Measurements from ENCODE around the gene DNM3. TPM values are rescaled to one million over a fixed set of nuclear protein-coding genes. Genes with fewer than 3 reads are reported as not detected.

The DNM3 gene
- total and polyA plus RNA-seq, 12 donors: 7.2 to 78.6 (median 18.4) TPM

DNA sequence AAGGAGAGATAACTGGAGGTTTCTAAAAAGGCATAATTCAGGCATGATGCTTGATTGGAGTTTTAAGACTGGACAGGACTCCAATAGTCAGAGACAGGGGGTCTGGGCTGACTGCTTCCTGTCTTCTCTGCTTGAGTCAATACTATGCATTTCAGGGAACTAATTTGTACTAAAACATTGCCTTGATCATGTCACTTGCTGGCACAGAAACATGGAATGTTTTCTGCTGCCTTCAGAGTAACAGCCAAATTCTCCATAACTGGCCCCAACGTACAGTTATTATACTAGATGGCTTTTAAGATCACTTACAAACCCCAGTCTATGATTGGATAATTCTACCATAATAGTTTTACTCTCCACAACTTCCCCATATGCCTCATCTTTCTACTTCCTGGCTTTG lies 247.0 kb downstream of the DNM3 start:
- Histone ChIP-seq H3K4me1 (replicated peaks in 1 of 2) (no peaks in the 10 kb centered on the region), H3K9me3 (replicated peaks in 1 of 3) (no peaks in the 10 kb centered on the region), H3K36me3 (replicated peaks in 1 of 2) (no peaks in the 10 kb centered on the region), H3K4me3 (no peak overlapping the region), H3K27ac (no peak overlapping the region), H3K27me3 (no peaks in the 10 kb centered on the region)
- 72 to 82% (median 80%) methylated on average over 1 of the region's 1 CpG for WGBS, 4 donors
- no peak for DNase-seq
- intact Hi-C loops (cut with DNase I): no loop called here
- no peak for TF ChIP-seq CTCF (IDR thresholded peaks at IDR 0.05)

GRCh38 chr1:172089768-172090510 lies 248.6 kb downstream of the DNM3 start:
- WGBS, 4 donors: 69 to 87% (median 84%) methylated on average over 7 of the region's 7 CpGs
- Histone ChIP-seq H3K27me3 (no peaks in the 10 kb centered on the region), H3K27ac (no peak overlapping the region), H3K4me1 (replicated peaks in 1 of 2) (no peaks in the 10 kb centered on the region), H3K4me3 (no peak overlapping the region), H3K36me3 (replicated peaks in 1 of 2) (no peaks in the 10 kb centered on the region), H3K9me3 (replicated peaks in 1 of 3) (no peaks in the 10 kb centered on the region)
- TF ChIP-seq POLR2A (IDR thresholded peaks at IDR 0.05) (no peak), CTCF (IDR thresholded peaks at IDR 0.05) (peak in 5 of 6 experiments; percentile 6 to 55 (median 49))
- DNase-seq: peak in 6 of 7 donors; percentile 18 to 71 (median 36)
- intact Hi-C loops (cut with DNase I): no loop called here

DNA sequence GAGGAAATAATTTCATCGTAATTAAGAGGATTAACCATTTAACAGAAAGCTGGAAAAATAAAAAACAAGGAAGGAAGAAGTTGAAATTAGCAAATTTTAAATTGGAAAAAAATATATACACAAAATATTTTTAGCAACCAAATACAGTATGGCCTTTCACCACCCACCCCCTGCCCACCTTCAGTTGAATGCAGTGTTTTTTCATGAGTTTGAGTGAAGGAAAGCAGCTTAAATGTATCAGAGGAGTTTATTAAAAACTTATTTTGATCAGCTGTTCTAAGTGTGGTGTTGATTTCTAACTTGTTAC lies 249.2 kb downstream of the DNM3 start:
- H3K4me3 ChIP-seq: no peak overlapping the region
- 42 to 64% (median 59%) methylated on average over 1 of the region's 1 CpG for WGBS, 4 donors
- no peaks in the 10 kb centered on the region for H3K36me3 ChIP-seq (replicated peaks in 1 of 2)
- H3K27ac ChIP-seq: no peak overlapping the region
- intact Hi-C loops (cut with DNase I): no loop called here
- no peak for DNase-seq
- H3K4me1 ChIP-seq (replicated peaks in 1 of 2): no peaks in the 10 kb centered on the region
- no peaks in the 10 kb centered on the region for H3K9me3 ChIP-seq (replicated peaks in 1 of 3)
- H3K27me3 ChIP-seq: no peaks in the 10 kb centered on the region
- TF ChIP-seq CTCF (IDR thresholded peaks at IDR 0.05): no peak

- WGBS, 4 donors: 86 to 97% (median 88%) methylated on average over 2 of the region's 2 CpGs
- TF ChIP-seq POLR2A (IDR thresholded peaks at IDR 0.05): no peak
- no peak for TF ChIP-seq CTCF (IDR thresholded peaks at IDR 0.05)
- H3K4me3 ChIP-seq: no peak overlapping the region
- no peaks in the 10 kb centered on the region for H3K4me1 ChIP-seq (replicated peaks in 1 of 2)
- intact Hi-C loops (cut with DNase I): no loop called here
- no peaks in the 10 kb centered on the region for H3K36me3 ChIP-seq (replicated peaks in 1 of 2)
- no peaks in the 10 kb centered on the region for H3K27me3 ChIP-seq
- H3K9me3 ChIP-seq (replicated peaks in 1 of 3): no peaks in the 10 kb centered on the region
- no peak for DNase-seq
- H3K27ac ChIP-seq: no peak overlapping the region
Measured at GRCh38 chr1:172095846-172096245, 254.5 kb downstream of the DNM3 start.

Data from adrenal gland (tissue), 12 donors.